ENCODE results near the gene PHC1.

DNA sequence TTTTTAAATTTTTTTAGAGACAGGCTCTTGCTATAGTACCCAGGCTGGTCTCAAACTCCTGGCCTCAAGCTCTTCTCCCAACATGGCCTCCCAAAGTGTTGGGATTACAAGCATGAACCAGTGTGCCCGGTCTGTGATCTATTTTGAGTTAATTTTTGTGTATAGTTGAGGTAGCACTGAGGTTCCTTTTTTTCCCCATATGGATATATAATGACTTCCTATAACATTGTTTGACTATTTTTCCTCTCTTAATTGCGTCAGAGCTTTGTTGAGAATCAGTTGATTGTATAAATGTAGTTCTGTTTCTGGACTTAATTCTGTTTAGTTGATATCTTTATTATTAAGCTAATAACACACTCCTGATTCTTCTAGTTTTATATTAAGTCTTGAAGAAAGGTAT lies 43.8 kb downstream of the PHC1 start:
- TF ChIP-seq, protein P1, sequence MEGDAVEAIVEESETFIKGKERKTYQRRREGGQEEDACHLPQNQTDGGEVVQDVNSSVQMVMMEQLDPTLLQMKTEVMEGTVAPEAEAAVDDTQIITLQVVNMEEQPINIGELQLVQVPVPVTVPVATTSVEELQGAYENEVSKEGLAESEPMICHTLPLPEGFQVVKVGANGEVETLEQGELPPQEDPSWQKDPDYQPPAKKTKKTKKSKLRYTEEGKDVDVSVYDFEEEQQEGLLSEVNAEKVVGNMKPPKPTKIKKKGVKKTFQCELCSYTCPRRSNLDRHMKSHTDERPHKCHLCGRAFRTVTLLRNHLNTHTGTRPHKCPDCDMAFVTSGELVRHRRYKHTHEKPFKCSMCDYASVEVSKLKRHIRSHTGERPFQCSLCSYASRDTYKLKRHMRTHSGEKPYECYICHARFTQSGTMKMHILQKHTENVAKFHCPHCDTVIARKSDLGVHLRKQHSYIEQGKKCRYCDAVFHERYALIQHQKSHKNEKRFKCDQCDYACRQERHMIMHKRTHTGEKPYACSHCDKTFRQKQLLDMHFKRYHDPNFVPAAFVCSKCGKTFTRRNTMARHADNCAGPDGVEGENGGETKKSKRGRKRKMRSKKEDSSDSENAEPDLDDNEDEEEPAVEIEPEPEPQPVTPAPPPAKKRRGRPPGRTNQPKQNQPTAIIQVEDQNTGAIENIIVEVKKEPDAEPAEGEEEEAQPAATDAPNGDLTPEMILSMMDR (conservative IDR thresholded peaks at IDR 0.05; ENCODE audit: low read depth, low read length) = no peak
- TF ChIP-seq EZH2 (IDR thresholded peaks at IDR 0.05; ENCODE audit: low read length, unreplicated experiment) = no peak
